HG03460 (cell line): Measurements from ENCODE around the gene ABCC6.
"Not testable (repeated sequence)": the region's sequence is repeated elsewhere in the genome, so short reads cannot be mapped to it uniquely, and the experiment has no call there.

Experiments
- ATAC-seq: cut with Tn5 transposase; IDR thresholded peaks from one replicate; pipeline ENCODE4 v1.9.1; 2021; ENCODE audit not compliant: unreplicated experiment

Gene ABCC6

GRCh38 chr16:16190966-16191365 is 32.3 kb downstream of the ABCC6 start:
- ATAC-seq = not testable (repeated sequence)

- ATAC-seq = no peak
These were observed 32.7 kb downstream of the ABCC6 start for GRCh38 chr16:16190546-16190945.

- no peak for ATAC-seq
These were observed 33.5 kb downstream of the ABCC6 start for GRCh38 chr16:16189842-16190241.

GRCh38 chr16:16188827-16189226 is 34.5 kb downstream of the ABCC6 start:
- ATAC-seq = no peak

GRCh38 chr16:16186820-16187219 is 36.5 kb downstream of the ABCC6 start:
- no peak for ATAC-seq

GRCh38 chr16:16185095-16185494 is 38.2 kb downstream of the ABCC6 start:
- ATAC-seq = no peak

GRCh38 chr16:16184594-16184993 is 38.7 kb downstream of the ABCC6 start:
- no peak for ATAC-seq

- no peak for ATAC-seq
These were observed 39.7 kb downstream of the ABCC6 start for GRCh38 chr16:16183562-16183961.

- no peak for ATAC-seq
These were observed 40.4 kb downstream of the ABCC6 start for GRCh38 chr16:16182918-16183317.

- ATAC-seq = not testable (repeated sequence)
These were observed 41.5 kb downstream of the ABCC6 start for GRCh38 chr16:16181748-16182147.

- ATAC-seq = no peak
These were observed 44.7 kb downstream of the ABCC6 start for GRCh38 chr16:16178455-16179162.

- no peak for ATAC-seq
These were observed 47.0 kb downstream of the ABCC6 start for GRCh38 chr16:16176328-16176727.

GRCh38 chr16:16175296-16175695 is 48.0 kb downstream of the ABCC6 start:
- no peak for ATAC-seq

GRCh38 chr16:16172991-16173390 is 50.3 kb downstream of the ABCC6 start:
- no peak for ATAC-seq

- ATAC-seq = no peak
These were observed 51.9 kb downstream of the ABCC6 start for GRCh38 chr16:16171332-16171919.

GRCh38 chr16:16169615-16170014 is 53.7 kb downstream of the ABCC6 start:
- ATAC-seq = no peak

GRCh38 chr16:16168431-16168830 is 54.9 kb downstream of the ABCC6 start:
- ATAC-seq = no peak

GRCh38 chr16:16167927-16168326 is 55.4 kb downstream of the ABCC6 start:
- ATAC-seq = no peak

- ATAC-seq = no peak
These were observed 56.3 kb downstream of the ABCC6 start for GRCh38 chr16:16166949-16167348.

- no peak for ATAC-seq
These were observed 57.2 kb downstream of the ABCC6 start for GRCh38 chr16:16166085-16166484.

GRCh38 chr16:16164243-16164642 is 59.1 kb downstream of the ABCC6 start:
- ATAC-seq = no peak

- no peak for ATAC-seq
These were observed 59.7 kb downstream of the ABCC6 start for GRCh38 chr16:16163571-16163970.

GRCh38 chr16:16163109-16163508 is 60.2 kb downstream of the ABCC6 start:
- no peak for ATAC-seq
